ENCODE measurements around the gene THADA. TPM values are rescaled to one million over a fixed set of nuclear protein-coding genes. Genes with fewer than 3 reads are reported as not detected.
"Not testable (repeated sequence)": the region's sequence is repeated elsewhere in the genome, so short reads cannot be mapped to it uniquely, and the experiment has no call there.

The THADA gene
- total RNA-seq, 4 donors from 2014 or later = 26.2 to 58.3 (median 29.7) TPM

DNA sequence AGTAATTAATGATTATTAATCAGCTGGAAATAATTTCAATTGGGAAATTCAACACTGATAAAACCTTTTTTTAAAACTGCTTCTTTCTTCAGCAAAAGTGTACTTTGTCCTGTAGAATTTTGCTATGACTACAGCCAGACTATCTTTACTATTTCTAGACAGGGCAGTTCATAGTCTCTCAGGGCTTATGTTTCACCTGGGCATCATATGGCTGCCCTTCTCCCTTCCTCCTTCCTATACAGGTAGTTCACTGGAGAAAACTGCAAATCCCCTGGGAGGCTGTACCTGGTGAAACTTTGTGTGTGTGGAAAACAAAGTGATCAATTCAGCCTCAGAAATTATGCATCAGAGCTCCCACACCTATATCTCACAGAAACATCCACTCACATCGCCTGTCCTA is 38.6 kb downstream of the THADA start:
- H3K36me3 ChIP-seq = peaks cover 56% of the 10 kb centered on the region
- no peaks in the 10 kb centered on the region for H3K27me3 ChIP-seq
- H3K4me1 ChIP-seq = no peaks in the 10 kb centered on the region
- H3K27ac ChIP-seq = no peak overlapping the region
- no peak for DNase-seq (ENCODE audit: low spot score in 2 of 2)
- H3K9me3 ChIP-seq = no peaks in the 10 kb centered on the region
- no peak for TF ChIP-seq CTCF (IDR thresholded peaks at IDR 0.05)
- no peak for TF ChIP-seq POLR2AphosphoS5 (IDR thresholded peaks at IDR 0.05)
- no peak for TF ChIP-seq POLR2A (IDR thresholded peaks at IDR 0.05)
- no peak for TF ChIP-seq EP300 (IDR thresholded peaks at IDR 0.05)
- H3K4me3 ChIP-seq = no peak overlapping the region
- WGBS = 92% methylated on average over 1 of the region's 1 CpG

DNA sequence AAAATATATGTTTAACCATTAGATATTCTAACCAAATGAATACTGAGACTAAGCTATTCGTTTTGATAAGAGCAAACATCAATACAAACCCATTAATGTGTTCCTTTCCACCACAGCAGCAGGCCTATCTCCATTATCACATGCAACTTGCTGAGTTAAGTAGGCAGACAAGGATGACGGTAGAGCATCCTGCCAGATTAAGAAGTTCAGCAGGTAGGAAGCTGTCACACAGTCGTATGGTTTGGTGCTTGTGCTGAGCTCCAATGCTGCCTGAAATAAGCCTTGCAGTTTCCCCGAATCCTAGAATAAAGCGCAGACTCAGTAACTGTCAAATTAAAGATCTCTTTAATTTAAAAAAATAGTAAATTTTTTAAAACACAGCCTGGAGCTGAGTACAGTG is 39.6 kb downstream of the THADA start:
- Histone ChIP-seq H3K9me3 (no peaks in the 10 kb centered on the region), H3K4me1 (no peaks in the 10 kb centered on the region), H3K27ac (no peak overlapping the region), H3K36me3 (peaks cover 63% of the 10 kb centered on the region), H3K4me3 (no peak overlapping the region), H3K27me3 (no peaks in the 10 kb centered on the region)
- no peak for DNase-seq (ENCODE audit: low spot score in 2 of 2)
- WGBS = 91% methylated on average over 5 of the region's 5 CpGs
- TF ChIP-seq EP300 (IDR thresholded peaks at IDR 0.05) = no peak

GRCh38 chr2:43553341-43553855 is 42.4 kb downstream of the THADA start:
- H3K36me3 ChIP-seq = peaks cover 67% of the 10 kb centered on the region
- no peak for DNase-seq (ENCODE audit: low spot score in 2 of 2)
- no peaks in the 10 kb centered on the region for H3K9me3 ChIP-seq
- no peaks in the 10 kb centered on the region for H3K4me1 ChIP-seq
- H3K27me3 ChIP-seq = no peaks in the 10 kb centered on the region
- WGBS = 85% methylated on average over 3 of the region's 3 CpGs
- TF ChIP-seq EP300 (IDR thresholded peaks at IDR 0.05) (no peak), CTCF (IDR thresholded peaks at IDR 0.05) (no peak), POLR2A (IDR thresholded peaks at IDR 0.05) (no peak), POLR2AphosphoS5 (IDR thresholded peaks at IDR 0.05) (no peak)
- no peak overlapping the region for H3K4me3 ChIP-seq
- H3K27ac ChIP-seq = no peak overlapping the region

GRCh38 chr2:43551990-43552389 is 43.8 kb downstream of the THADA start:
- no peak for DNase-seq (ENCODE audit: low spot score in 2 of 2)
- Histone ChIP-seq H3K9me3 (no peaks in the 10 kb centered on the region), H3K36me3 (peaks cover 58% of the 10 kb centered on the region), H3K4me3 (no peak overlapping the region), H3K4me1 (no peaks in the 10 kb centered on the region), H3K27me3 (no peaks in the 10 kb centered on the region), H3K27ac (no peak overlapping the region)
- WGBS = 98% methylated on average over 2 of the region's 2 CpGs
- TF ChIP-seq CTCF (IDR thresholded peaks at IDR 0.05) = no peak
- TF ChIP-seq POLR2A (IDR thresholded peaks at IDR 0.05) = no peak
- no peak for TF ChIP-seq EP300 (IDR thresholded peaks at IDR 0.05)
- no peak for TF ChIP-seq POLR2AphosphoS5 (IDR thresholded peaks at IDR 0.05)

DNA sequence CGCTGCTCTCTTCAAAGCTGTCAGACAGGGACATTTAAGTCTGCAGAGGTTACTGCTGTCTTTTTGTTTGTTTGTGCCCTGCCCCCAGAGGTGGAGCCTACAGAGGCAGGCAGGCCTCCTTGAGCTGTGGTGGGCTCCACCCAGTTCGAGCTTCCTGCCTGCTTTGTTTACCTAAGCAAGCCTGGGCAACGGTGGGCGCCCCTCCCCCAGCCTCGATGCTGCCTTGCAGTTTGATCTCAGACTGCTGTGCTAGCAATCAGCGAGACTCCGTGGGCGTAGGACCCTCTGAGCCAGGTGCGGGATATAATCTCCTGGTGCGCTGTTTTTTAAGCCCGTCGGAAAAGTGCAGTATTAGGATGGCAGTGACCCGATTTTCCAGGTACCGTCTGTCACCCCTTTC is 47.5 kb downstream of the THADA start:
- H3K4me1 ChIP-seq; H3K27ac ChIP-seq; H3K9me3 ChIP-seq; H3K27me3 ChIP-seq; H3K4me3 ChIP-seq; DNase-seq (ENCODE audit: low spot score in 2 of 2): not testable (repeated sequence)
- WGBS = 100% methylated on average over 11 of the region's 14 CpGs
- peaks cover 32% of the 10 kb centered on the region for H3K36me3 ChIP-seq

DNA sequence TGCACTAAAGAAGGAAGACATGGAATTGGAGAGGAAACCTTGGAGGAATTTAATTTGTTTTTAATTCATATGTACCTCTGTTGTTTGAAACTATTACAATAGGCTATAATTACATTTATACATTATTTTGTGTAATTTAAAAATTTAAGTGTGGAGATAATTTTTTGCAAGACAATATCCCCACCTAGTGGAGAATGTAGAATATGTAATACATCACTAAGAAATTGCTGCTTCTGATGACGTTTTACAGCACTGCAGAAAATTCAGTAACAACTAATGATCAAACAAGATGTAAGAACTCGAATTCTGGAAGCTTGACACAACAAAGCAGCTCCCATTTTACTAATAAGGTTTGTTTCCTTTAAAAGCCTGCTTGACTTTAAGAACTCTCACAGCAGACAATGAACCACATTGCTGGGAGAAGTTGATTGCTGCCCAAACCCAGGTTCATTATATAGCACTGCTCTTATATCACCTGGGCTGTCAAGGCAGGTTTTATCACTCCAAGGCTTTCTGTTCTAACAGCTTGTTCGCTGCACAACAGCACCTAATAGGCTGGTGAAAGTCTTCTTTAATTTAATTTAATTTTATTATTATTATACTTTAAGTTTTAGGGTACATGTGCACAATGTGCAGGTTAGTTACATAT is 53.4 kb downstream of the THADA start:
- Histone ChIP-seq H3K9me3 (no peaks in the 10 kb centered on the region), H3K4me3 (no peak overlapping the region), H3K27me3 (no peaks in the 10 kb centered on the region), H3K36me3 (no peaks in the 10 kb centered on the region), H3K27ac (no peak overlapping the region), H3K4me1 (peaks cover 39% of the 10 kb centered on the region)
- DNase-seq (ENCODE audit: low spot score in 2 of 2) = no peak
- 20% methylated on average over 3 of the region's 3 CpGs for WGBS
- no peak for TF ChIP-seq POLR2A (IDR thresholded peaks at IDR 0.05)
- TF ChIP-seq EP300 (IDR thresholded peaks at IDR 0.05) = no peak
- TF ChIP-seq CTCF (IDR thresholded peaks at IDR 0.05) = peak; percentile 47 to 48

Data from suprapubic skin (tissue), 4 donors.